GM10266 (cell line): ENCODE results near the gene PHRF1.

Experiments
- DNase-seq: peaks from one replicate; pipeline ENCODE4 v3.0.0; 2012; ENCODE audit errors: extremely low spot score
- TF ChIP-seq, protein P1 (sequence below): IDR thresholded peaks from 2 replicates; pipeline ENCODE4 v1.5.1; 2012; ENCODE audit warnings: mild to moderate bottlenecking, low read depth; ENCODE audit not compliant: control insufficient read depth, insufficient read depth; ENCODE audit errors: missing control alignments

The PHRF1 gene

DNA sequence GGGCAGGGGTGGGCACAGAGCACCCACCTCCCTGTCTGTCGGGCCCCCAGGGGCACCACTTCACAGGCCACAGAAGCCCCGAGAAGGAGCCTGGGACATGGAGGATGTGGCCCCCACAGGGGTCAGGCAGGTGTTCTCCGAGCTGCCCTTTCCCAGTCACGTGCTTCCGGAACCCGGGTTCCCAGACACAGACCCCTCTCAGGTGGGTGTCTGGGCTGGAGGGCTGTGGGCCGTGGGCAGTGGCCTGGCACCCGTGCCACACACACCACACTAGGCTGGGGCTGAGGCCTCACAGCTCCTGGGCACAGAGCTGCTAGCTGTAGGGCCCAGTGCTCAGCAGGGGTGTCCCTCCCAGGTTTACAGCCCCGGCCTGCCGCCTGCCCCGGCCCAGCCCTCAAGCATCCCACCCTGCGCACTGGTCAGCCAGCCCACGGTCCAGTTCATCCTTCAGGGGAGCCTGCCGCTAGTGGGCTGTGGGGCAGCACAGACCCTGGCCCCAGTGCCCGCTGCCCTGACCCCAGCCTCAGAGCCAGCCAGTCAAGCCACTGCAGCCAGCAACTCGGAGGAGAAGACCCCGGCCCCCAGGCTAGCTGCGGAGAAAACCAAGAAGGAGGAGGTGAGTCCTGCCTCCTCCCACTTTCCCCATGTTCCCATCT lies 34.0 kb downstream of the PHRF1 start:
- DNase-seq: no peak
- TF ChIP-seq, protein P1, sequence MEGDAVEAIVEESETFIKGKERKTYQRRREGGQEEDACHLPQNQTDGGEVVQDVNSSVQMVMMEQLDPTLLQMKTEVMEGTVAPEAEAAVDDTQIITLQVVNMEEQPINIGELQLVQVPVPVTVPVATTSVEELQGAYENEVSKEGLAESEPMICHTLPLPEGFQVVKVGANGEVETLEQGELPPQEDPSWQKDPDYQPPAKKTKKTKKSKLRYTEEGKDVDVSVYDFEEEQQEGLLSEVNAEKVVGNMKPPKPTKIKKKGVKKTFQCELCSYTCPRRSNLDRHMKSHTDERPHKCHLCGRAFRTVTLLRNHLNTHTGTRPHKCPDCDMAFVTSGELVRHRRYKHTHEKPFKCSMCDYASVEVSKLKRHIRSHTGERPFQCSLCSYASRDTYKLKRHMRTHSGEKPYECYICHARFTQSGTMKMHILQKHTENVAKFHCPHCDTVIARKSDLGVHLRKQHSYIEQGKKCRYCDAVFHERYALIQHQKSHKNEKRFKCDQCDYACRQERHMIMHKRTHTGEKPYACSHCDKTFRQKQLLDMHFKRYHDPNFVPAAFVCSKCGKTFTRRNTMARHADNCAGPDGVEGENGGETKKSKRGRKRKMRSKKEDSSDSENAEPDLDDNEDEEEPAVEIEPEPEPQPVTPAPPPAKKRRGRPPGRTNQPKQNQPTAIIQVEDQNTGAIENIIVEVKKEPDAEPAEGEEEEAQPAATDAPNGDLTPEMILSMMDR: no peak

DNA sequence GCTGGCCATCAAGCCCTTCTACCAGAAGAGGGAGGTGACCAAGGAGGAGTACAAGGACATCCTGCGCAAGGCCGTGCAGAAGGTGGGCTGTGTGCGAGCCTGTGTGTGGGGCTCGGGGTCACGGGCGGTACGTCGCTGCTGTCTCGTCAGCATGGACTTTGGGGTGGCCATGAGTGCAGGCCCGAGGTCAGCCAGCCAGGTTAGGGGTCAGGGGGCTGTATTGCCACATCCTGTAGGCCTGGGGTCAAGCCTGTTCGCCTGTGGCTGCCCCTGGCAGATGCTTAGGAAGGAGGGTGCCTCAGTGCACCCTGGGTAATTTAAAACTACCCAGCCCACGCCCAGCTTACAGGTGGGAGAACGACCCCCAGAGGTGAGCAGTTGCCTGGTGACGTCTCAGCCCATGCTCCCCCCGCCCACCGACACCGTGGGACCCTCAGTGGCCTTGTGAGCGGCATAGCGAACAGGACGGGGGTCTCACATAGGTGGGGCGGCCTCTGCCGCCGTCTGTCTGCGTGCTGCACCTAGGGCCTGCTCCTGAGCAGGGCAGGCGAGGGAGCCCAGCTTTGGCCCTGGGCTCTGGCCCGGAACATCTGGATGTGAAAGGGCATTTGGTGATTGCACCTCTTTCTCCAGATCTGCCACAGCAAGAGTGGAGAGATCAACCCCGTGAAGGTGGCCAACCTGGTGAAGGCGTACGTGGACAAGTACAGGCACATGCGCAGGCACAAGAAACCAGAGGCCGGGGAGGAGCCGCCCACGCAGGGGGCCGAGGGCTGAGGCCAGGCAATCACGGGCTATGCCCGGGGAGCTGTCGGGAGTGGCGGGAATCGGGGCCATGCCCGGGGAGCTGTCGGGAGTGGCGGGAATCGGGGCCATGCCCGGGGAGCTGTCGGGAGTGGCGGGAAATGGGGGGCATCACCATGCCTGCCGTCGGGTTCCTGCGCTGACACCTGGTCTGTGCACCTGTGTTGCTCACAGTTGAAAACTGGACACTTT lies 35.0 kb downstream of the PHRF1 start:
- TF ChIP-seq, protein P1: no peak
- DNase-seq: no peak

- TF ChIP-seq, protein P1: peak; percentile 17
- DNase-seq: no peak
These were observed 36.1 kb downstream of the PHRF1 start for GRCh38 chr11:612201-612960.

- TF ChIP-seq, protein P1: no peak
- DNase-seq: no peak
These were observed 36.7 kb downstream of the PHRF1 start for GRCh38 chr11:612961-613300.

- TF ChIP-seq, protein P1: no peak
- DNase-seq: peak; percentile 90
These were observed 37.2 kb downstream of the PHRF1 start for GRCh38 chr11:613369-613968.

- DNase-seq: no peak
- TF ChIP-seq, protein P1: no peak
These were observed 37.9 kb downstream of the PHRF1 start for GRCh38 chr11:614021-614622.
